Fibroblast of the aortic adventitia (primary cell): ENCODE results near the gene CAPG. TPM values are rescaled to one million over a fixed set of nuclear protein-coding genes. Genes with fewer than 3 reads are reported as not detected.

Experiments used
- DNase-seq: peaks from one replicate; pipeline ENCODE4 v3.0.0-alpha.2; 2010; ENCODE audit warnings: low read depth
- H3K4me3 ChIP-seq: 2 replicates; pipeline ENCODE4 v1.5.1; 2011; ENCODE audit warnings: low read depth, mild to moderate bottlenecking, control low read depth, low read length, moderate library complexity
- CTCF ChIP-seq: IDR thresholded peaks from 2 replicates; pipeline ENCODE4 v1.5.1; 2011; ENCODE audit warnings: mild to moderate bottlenecking, low read length, control low read depth, inconsistent platforms; ENCODE audit not compliant: insufficient read depth
- total RNA-seq: library from RNA; depleted of rRNA; stranded (reverse); fragments of >200 nt; gene quantifications from 2 replicates; pipeline ENCODE4 v1.2.3, GENCODE V29; 2012; ENCODE audit warnings: low replicate concordance

Gene CAPG
- total RNA-seq, 1 donor: 131 TPM

- TF ChIP-seq CTCF: no peak
- no peak for DNase-seq
- H3K4me3 ChIP-seq: no peak overlapping the region
These were observed 24.5 kb upstream of the CAPG start for GRCh38 chr2:85434696-85435095.

- no peak for TF ChIP-seq CTCF
- DNase-seq: peak; percentile 98
- H3K4me3 ChIP-seq: no peak overlapping the region
These were observed 23.4 kb upstream of the CAPG start for GRCh38 chr2:85433511-85434089.

GRCh38 chr2:85431570-85432205 is 21.5 kb upstream of the CAPG start:
- H3K4me3 ChIP-seq: no peak overlapping the region
- no peak for DNase-seq
- no peak for TF ChIP-seq CTCF

DNA sequence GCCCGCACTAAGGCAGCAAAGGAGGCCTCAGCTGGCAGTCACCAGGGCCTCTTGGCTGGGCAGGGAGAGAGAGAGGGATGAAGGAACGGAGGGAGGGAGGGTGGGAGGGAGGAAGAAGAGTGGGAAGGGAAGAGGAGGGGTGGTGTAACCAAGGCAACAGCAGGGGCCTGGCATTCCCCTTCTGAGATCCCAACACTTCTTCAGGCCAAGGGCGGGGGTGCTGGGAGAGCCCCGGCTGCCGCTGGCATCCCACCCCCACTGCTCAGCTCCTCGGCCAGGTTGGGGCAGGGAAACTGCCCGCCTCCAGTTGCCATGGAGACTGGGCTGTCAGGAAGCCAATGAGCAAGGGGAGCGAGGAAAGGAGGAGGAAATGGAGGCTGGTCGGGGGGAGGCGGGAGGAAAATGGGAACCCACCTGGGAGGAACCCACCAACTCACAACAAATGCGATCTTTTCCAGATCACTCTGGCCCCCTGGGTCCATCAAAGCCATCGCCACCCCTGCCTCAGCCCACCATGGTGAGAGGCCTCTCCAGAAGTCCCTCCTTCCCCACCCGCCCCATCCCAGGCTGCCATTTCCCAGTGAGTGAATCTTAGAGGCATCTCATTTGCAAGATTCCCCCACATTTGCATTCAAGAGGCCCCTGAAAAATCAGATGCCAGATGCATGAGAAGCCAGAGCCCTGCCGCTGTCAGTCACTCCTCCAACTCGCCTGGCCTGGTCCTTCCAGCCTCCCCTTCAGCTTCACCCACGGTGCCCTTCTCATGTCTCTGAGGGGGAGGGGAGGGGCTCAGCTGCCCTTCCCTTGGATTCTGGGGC is 20.8 kb upstream of the CAPG start:
- H3K4me3 ChIP-seq: no peak overlapping the region
- DNase-seq: no peak

DNA sequence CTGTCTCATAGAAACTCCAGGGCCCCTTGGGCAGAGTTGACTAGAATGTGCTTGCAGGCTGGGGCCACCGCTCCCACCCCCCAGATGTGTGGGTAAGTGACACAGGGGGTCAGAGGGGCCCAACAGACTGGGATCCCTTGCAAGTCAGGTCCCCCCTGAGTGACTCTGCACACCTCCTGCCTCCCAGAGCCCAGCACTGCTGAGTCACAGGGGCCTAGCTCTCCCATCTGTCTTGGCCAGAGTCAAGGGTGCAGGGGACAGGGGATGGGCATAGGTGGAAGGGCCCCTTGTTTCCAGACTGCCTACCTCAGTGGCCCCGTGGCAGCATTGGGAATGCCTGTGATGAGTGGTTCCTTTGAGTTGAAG is 19.7 kb upstream of the CAPG start:
- no peak for TF ChIP-seq CTCF
- no peak overlapping the region for H3K4me3 ChIP-seq
- DNase-seq: no peak

More for the DNA sequence above, 20.8 kb upstream of the CAPG start:
- TF ChIP-seq CTCF: no peak

- no peak overlapping the region for H3K4me3 ChIP-seq
- TF ChIP-seq CTCF: no peak
- no peak for DNase-seq
These were observed 19.2 kb upstream of the CAPG start for GRCh38 chr2:85429213-85429923.
